Measurements from ENCODE around the gene MAN1C1. TPM values are rescaled to one million over a fixed set of nuclear protein-coding genes. Genes with fewer than 3 reads are reported as not detected.

The MAN1C1 gene
- total and polyA plus RNA-seq, 10 of the 15 experiments (the other 5 are each of a cell fraction or from before 2014, with no cell fraction given) = 0.12 to 0.56 (median 0.22) TPM; not detected in 3

DNA sequence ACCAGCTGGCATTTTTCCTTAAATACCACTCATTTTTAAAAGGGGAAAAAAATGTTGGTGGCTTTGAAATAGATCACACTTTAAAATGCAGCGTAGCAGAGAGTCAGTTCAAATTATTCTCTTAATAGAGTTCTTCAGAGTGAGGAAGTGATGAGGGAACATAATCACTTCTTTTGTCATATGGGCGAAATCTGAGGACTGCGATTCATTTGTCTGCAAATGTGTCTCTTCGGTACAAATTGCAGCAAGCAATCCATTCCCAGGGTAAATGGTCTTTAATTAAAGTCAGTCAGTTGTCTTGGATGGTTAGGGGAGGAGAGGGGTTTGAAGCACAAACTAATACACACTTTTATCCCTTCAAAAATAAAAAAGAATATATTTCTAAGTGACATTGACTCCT lies 97.4 kb downstream of the MAN1C1 start:
- no peak for ATAC-seq
- FAIRE-seq = no peak
- ChIA-PET RAD21 (ENCODE audit: unreplicated experiment) (no interaction called here), SMC1A (ENCODE audit: uncharacterized antibody, unreplicated experiment) (interaction anchor here (1.2 kb wide), 1 partner anchor 11 kb away, joined by 4 read pairs; no protein-coding TSS in a partner anchor), CTCF (interaction anchor here (1.0 kb wide), 1 partner anchor 12 kb away, joined by 3 read pairs; no protein-coding TSS in a partner anchor), POLR2A (no interaction called here)
- no peak for DNase-seq (ENCODE audit: low read depth, low spot score)
- H3K9me3 ChIP-seq (replicated peaks; ENCODE audit: control insufficient read depth, insufficient read depth, low read length) = no peaks in the 10 kb centered on the region; the same call in 2 of the 3 replicates
- H3K4me2 ChIP-seq (ENCODE audit: control insufficient read depth, insufficient read depth) = no peak overlapping the region
- intact Hi-C loops (cut with micrococcal nuclease; ENCODE audit: unreplicated experiment) (no loop called here), in situ Hi-C loops (cut with MboI) (no loop called here)
- 50% methylated on average over 4 of the region's 4 CpGs for WGBS (ENCODE audit: insufficient coverage, insufficient replicate concordance, low lambda C conversion rate, missing lambda C conversion rate)
- H3K4me1 ChIP-seq (ENCODE audit: control insufficient read depth, insufficient read depth, low read length) = no peaks in the 10 kb centered on the region
- H4K20me1 ChIP-seq (ENCODE audit: control insufficient read depth, insufficient read depth) = no peaks in the 10 kb centered on the region
- 0 out of 4 replicates have a peak, but pooled peaks cover 0 to 2% of the 10 kb centered on the region in 2 experiments for H3K27me3 ChIP-seq (replicated peaks in 1 of 2; ENCODE audit: control insufficient read depth in 2 of 2, insufficient read depth in 2 of 2, low read length in 1 of 2)
- H2AFZ ChIP-seq (ENCODE audit: control insufficient read depth, low read depth, low read length) = no peak overlapping the region
- no peaks in the 10 kb centered on the region for H3K36me3 ChIP-seq (ENCODE audit: control insufficient read depth in 2 of 2, insufficient read depth in 2 of 2, low read length in 1 of 2)
- H3K27ac ChIP-seq (ENCODE audit: control insufficient read depth, insufficient read depth) = no peak overlapping the region
- H3K9ac ChIP-seq (ENCODE audit: control insufficient read depth, insufficient read depth, low read length) = no peak overlapping the region
- H3K4me3 ChIP-seq = no peak overlapping the region
- BruUV-seq (replicated peaks) = no TSS peak
- H3K79me2 ChIP-seq (ENCODE audit: control insufficient read depth, insufficient read depth, low read length) = no peaks in the 10 kb centered on the region
- TF ChIP-seq NFYB (IDR thresholded peaks at IDR 0.05; ENCODE audit: insufficient read depth, low read depth, low read length) (no peak), MYB (IDR thresholded peaks at IDR 0.05; ENCODE audit: borderline replicate concordance, low read depth, low read length) (no peak), HDGF (IDR thresholded peaks at IDR 0.05) (no peak), NFYA (IDR thresholded peaks at IDR 0.05; ENCODE audit: borderline replicate concordance, low read depth, low read length) (no peak), STAT3 (IDR thresholded peaks at IDR 0.05; ENCODE audit: low read depth, low read length) (no peak), IKZF1 (conservative IDR thresholded peaks at IDR 0.05) (no peak), CEBPB (IDR thresholded peaks at IDR 0.05; ENCODE audit: borderline replicate concordance in 1 of 2, low read depth in 2 of 2, low read length in 2 of 2) (no peak)
- TF ChIP-seq, protein P1, sequence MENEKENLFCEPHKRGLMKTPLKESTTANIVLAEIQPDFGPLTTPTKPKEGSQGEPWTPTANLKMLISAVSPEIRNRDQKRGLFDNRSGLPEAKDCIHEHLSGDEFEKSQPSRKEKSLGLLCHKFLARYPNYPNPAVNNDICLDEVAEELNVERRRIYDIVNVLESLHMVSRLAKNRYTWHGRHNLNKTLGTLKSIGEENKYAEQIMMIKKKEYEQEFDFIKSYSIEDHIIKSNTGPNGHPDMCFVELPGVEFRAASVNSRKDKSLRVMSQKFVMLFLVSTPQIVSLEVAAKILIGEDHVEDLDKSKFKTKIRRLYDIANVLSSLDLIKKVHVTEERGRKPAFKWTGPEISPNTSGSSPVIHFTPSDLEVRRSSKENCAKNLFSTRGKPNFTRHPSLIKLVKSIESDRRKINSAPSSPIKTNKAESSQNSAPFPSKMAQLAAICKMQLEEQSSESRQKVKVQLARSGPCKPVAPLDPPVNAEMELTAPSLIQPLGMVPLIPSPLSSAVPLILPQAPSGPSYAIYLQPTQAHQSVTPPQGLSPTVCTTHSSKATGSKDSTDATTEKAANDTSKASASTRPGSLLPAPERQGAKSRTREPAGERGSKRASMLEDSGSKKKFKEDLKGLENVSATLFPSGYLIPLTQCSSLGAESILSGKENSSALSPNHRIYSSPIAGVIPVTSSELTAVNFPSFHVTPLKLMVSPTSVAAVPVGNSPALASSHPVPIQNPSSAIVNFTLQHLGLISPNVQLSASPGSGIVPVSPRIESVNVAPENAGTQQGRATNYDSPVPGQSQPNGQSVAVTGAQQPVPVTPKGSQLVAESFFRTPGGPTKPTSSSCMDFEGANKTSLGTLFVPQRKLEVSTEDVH (IDR thresholded peaks at IDR 0.05; ENCODE audit: low read depth, partially characterized antibody) = no peak
- TF ChIP-seq, protein P2, sequence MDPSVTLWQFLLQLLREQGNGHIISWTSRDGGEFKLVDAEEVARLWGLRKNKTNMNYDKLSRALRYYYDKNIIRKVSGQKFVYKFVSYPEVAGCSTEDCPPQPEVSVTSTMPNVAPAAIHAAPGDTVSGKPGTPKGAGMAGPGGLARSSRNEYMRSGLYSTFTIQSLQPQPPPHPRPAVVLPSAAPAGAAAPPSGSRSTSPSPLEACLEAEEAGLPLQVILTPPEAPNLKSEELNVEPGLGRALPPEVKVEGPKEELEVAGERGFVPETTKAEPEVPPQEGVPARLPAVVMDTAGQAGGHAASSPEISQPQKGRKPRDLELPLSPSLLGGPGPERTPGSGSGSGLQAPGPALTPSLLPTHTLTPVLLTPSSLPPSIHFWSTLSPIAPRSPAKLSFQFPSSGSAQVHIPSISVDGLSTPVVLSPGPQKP (IDR thresholded peaks at IDR 0.05; ENCODE audit: low read depth, low read length) = no peak
- TF ChIP-seq, protein P3, sequence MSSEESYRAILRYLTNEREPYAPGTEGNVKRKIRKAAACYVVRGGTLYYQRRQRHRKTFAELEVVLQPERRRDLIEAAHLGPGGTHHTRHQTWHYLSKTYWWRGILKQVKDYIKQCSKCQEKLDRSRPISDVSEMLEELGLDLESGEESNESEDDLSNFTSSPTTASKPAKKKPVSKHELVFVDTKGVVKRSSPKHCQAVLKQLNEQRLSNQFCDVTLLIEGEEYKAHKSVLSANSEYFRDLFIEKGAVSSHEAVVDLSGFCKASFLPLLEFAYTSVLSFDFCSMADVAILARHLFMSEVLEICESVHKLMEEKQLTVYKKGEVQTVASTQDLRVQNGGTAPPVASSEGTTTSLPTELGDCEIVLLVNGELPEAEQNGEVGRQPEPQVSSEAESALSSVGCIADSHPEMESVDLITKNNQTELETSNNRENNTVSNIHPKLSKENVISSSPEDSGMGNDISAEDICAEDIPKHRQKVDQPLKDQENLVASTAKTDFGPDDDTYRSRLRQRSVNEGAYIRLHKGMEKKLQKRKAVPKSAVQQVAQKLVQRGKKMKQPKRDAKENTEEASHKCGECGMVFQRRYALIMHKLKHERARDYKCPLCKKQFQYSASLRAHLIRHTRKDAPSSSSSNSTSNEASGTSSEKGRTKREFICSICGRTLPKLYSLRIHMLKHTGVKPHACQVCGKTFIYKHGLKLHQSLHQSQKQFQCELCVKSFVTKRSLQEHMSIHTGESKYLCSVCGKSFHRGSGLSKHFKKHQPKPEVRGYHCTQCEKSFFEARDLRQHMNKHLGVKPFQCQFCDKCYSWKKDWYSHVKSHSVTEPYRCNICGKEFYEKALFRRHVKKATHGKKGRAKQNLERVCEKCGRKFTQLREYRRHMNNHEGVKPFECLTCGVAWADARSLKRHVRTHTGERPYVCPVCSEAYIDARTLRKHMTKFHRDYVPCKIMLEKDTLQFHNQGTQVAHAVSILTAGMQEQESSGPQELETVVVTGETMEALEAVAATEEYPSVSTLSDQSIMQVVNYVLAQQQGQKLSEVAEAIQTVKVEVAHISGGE (CRISPR knock-in tag; IDR thresholded peaks at IDR 0.05) = no peak
- TF ChIP-seq, protein P4, sequence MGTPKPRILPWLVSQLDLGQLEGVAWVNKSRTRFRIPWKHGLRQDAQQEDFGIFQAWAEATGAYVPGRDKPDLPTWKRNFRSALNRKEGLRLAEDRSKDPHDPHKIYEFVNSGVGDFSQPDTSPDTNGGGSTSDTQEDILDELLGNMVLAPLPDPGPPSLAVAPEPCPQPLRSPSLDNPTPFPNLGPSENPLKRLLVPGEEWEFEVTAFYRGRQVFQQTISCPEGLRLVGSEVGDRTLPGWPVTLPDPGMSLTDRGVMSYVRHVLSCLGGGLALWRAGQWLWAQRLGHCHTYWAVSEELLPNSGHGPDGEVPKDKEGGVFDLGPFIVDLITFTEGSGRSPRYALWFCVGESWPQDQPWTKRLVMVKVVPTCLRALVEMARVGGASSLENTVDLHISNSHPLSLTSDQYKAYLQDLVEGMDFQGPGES (IDR thresholded peaks at IDR 0.05) = no peak
- TF ChIP-seq, protein P5, sequence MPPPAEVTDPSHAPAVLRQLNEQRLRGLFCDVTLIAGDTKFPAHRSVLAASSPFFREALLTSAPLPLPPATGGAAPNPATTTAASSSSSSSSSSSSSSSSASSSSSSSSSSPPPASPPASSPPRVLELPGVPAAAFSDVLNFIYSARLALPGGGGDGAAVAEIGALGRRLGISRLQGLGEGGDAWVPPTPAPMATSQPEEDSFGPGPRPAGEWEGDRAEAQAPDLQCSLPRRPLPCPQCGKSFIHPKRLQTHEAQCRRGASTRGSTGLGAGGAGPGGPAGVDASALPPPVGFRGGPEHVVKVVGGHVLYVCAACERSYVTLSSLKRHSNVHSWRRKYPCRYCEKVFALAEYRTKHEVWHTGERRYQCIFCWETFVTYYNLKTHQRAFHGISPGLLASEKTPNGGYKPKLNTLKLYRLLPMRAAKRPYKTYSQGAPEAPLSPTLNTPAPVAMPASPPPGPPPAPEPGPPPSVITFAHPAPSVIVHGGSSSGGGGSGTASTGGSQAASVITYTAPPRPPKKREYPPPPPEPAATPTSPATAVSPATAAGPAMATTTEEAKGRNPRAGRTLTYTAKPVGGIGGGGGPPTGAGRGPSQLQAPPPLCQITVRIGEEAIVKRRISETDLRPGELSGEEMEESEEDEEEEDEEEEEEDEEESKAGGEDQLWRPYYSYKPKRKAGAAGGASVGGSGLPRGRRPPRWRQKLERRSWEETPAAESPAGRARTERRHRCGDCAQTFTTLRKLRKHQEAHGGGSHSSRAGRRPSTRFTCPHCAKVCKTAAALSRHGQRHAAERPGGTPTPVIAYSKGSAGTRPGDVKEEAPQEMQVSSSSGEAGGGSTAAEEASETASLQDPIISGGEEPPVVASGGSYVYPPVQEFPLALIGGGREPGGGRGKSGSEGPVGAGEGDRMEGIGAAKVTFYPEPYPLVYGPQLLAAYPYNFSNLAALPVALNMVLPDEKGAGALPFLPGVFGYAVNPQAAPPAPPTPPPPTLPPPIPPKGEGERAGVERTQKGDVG (CRISPR knock-in tag; IDR thresholded peaks at IDR 0.05) = no peak

All from GM12878 (cell line).